ENCODE data around the gene GUCD1. TPM values are rescaled to one million over a fixed set of nuclear protein-coding genes. Genes with fewer than 3 reads are reported as not detected.
A peak's percentile ranks its signal among the peaks of the same experiment; 100 is the strongest.

GUCD1 gene
- polyA plus RNA-seq, 3 donors = 67.1 to 85.9 (median 72.5) TPM

DNA sequence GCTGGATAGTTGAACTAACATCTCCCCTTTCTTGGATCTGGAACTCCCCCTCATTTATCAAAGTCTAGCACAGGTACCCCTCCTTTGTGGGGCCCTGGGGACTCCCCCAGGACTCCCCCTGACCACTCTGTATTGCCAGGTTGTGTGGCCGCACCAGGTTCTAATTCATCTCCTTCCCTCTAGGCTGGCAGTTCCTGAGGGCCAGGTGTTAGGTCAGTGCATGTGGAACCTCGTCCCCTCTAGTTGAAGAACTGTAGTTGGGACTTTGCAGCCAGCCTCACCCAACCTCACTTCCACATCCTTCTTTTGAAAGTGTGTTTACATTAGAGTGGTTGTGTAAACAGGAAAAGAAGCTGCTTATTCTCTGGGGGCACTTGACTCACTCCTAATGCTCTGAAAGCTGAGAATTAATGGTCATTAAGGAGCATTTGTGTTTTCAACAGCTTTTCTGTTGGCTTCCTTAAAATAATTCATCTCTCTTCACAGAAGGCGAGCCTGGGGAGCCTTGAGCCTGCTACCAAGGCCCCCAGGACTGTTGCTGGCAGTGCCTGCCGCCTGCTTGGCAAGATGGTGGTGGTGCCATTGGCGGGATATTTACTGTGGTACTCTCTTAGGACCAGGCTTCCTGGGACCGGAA lies 48.0 kb downstream of the GUCD1 start:
- Histone ChIP-seq H3K4me3 (replicated peaks in 1 of 3; ENCODE audit: low read depth in 2 of 3, low read length in 3 of 3) (peak overlapping the region in 1 of 3 experiments; percentile 45), H3K9me3 (replicated peaks in 1 of 2; ENCODE audit: control insufficient read depth in 1 of 2, insufficient read depth in 1 of 2, low read length in 2 of 2) (no peaks in the 10 kb centered on the region), H3K27ac (ENCODE audit: low read depth in 1 of 2, low read length in 2 of 2) (peak overlapping the region; percentile 46 to 65), H2AFZ (ENCODE audit: insufficient read depth, low read depth, low read length, poor library complexity, severe bottlenecking) (peak overlapping the region; percentile 36), H3K27me3 (ENCODE audit: control insufficient read depth in 2 of 2, insufficient read depth in 2 of 2, low read length in 2 of 2) (no peaks in the 10 kb centered on the region), H3K4me1 (ENCODE audit: control insufficient read depth in 1 of 2, insufficient read depth in 2 of 2, low read length in 2 of 2) (peaks cover 89 to 97% of the 10 kb centered on the region in 2 donors), H3K36me3 (replicated peaks in 1 of 2; ENCODE audit: control insufficient read depth in 1 of 2, insufficient read depth in 2 of 2, low read length in 2 of 2) (no peaks in the 10 kb centered on the region), H3K9ac (ENCODE audit: insufficient read depth, low read length, poor library complexity, severe bottlenecking) (no peak overlapping the region), H4K20me1 (ENCODE audit: insufficient read depth, low read length) (no peaks in the 10 kb centered on the region), H3K79me2 (ENCODE audit: insufficient read depth, low read length) (no peaks in the 10 kb centered on the region), H3K4me2 (replicated peaks; ENCODE audit: extremely low read depth, low read length, poor library complexity, severe bottlenecking) (peak overlapping the region; percentile 64)
- intact Hi-C loops (cut with micrococcal nuclease) = no loop called here
- TF ChIP-seq, protein P1, sequence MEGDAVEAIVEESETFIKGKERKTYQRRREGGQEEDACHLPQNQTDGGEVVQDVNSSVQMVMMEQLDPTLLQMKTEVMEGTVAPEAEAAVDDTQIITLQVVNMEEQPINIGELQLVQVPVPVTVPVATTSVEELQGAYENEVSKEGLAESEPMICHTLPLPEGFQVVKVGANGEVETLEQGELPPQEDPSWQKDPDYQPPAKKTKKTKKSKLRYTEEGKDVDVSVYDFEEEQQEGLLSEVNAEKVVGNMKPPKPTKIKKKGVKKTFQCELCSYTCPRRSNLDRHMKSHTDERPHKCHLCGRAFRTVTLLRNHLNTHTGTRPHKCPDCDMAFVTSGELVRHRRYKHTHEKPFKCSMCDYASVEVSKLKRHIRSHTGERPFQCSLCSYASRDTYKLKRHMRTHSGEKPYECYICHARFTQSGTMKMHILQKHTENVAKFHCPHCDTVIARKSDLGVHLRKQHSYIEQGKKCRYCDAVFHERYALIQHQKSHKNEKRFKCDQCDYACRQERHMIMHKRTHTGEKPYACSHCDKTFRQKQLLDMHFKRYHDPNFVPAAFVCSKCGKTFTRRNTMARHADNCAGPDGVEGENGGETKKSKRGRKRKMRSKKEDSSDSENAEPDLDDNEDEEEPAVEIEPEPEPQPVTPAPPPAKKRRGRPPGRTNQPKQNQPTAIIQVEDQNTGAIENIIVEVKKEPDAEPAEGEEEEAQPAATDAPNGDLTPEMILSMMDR (IDR thresholded peaks at IDR 0.05) = no peak
- H3K4me1 Mint-ChIP-seq = peaks cover 96% of the 10 kb centered on the region
- peaks cover 6 to 8% of the 10 kb centered on the region in 2 donors for H3K36me3 Mint-ChIP-seq
- H3K27ac Mint-ChIP-seq = peak overlapping the region; percentile 87 to 99 (median 92)
- 10% methylated on average over 3 of the region's 6 CpGs for WGBS (ENCODE audit: insufficient coverage)
- H3K27me3 Mint-ChIP-seq (ENCODE audit: low read depth in 3 of 3) = peaks cover 0 to 5% (median 5%) of the 10 kb centered on the region in 3 donors
- H3K4me3 Mint-ChIP-seq = peak overlapping the region; percentile 35 to 64
- peaks cover 0 to 3% (median 1%) of the 10 kb centered on the region in 7 donors for H3K9me3 Mint-ChIP-seq
- peak; percentile 51 to 80 (median 79) for DNase-seq

DNA sequence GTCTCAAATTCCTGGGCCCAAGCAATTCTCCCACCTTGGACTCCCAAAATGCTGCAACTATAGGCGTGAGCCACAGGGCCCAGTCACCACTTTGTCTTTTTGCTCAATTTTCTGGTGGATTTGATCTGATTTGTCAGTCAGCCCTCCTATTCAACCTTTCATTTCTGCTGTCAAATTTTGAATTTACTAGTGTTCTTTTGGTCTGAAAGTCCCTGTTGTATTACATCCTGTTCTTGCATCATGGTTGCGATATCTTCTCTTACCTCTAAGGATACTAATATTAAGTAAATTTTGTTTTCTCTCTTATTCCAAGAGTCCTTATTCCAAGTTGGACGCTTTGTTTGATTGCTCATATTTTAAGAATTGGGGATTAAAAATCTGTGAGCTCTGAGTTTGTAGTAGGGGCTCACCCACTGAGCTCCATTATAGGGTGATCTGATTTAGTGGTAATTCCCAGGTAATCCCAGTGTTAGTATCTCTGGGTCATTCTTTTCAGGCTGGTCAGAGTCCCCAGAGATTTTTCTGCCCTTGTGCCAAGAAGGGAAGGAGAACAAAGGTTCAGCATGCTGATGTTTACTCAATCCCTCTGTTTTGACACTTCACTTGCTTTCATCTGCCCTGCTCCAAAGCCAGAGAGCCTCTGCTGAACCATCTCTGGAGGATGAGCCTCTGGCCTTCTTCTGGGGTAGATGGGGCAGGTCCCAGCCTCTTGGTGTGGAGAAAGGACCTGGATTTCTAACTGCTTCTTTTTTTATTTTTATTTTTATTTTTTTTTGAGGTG lies 49.8 kb downstream of the GUCD1 start:
- H3K9me3 ChIP-seq (replicated peaks in 1 of 2; ENCODE audit: control insufficient read depth in 1 of 2, insufficient read depth in 1 of 2, low read length in 2 of 2) = no peaks in the 10 kb centered on the region
- H3K36me3 ChIP-seq (replicated peaks in 1 of 2; ENCODE audit: control insufficient read depth in 1 of 2, insufficient read depth in 2 of 2, low read length in 2 of 2) = no peaks in the 10 kb centered on the region
- 78% methylated on average over 1 of the region's 3 CpGs for WGBS (ENCODE audit: insufficient coverage)
- H4K20me1 ChIP-seq (ENCODE audit: insufficient read depth, low read length) = no peaks in the 10 kb centered on the region
- Mint-ChIP-seq H3K36me3 (peaks cover 7 to 8% of the 10 kb centered on the region in 2 donors), H3K27me3 (ENCODE audit: low read depth in 3 of 3) (peaks cover 2 to 5% (median 3%) of the 10 kb centered on the region in 3 donors), H3K4me3 (no peak overlapping the region), H3K27ac (peak overlapping the region; percentile 75 to 99 (median 93)), H3K9me3 (peaks cover 0 to 3% (median 1%) of the 10 kb centered on the region in 7 donors), H3K4me1 (peaks cover 78% of the 10 kb centered on the region)
- H3K79me2 ChIP-seq (ENCODE audit: insufficient read depth, low read length) = no peaks in the 10 kb centered on the region
- TF ChIP-seq, protein P1 (IDR thresholded peaks at IDR 0.05) = no peak
- intact Hi-C loops (cut with micrococcal nuclease) = loop anchor here (5.0 kb wide), 2 partner anchors 38 to 83 kb away; no protein-coding TSS in a partner anchor
- H3K27ac ChIP-seq (ENCODE audit: low read depth in 1 of 2, low read length in 2 of 2) = peak overlapping the region in 1 of 2 donors; percentile 79
- H3K4me2 ChIP-seq (replicated peaks; ENCODE audit: extremely low read depth, low read length, poor library complexity, severe bottlenecking) = peak overlapping the region; percentile 20
- H3K9ac ChIP-seq (ENCODE audit: insufficient read depth, low read length, poor library complexity, severe bottlenecking) = no peak overlapping the region
- peak overlapping the region in 1 of 3 experiments; percentile 13 for H3K4me3 ChIP-seq (replicated peaks in 1 of 3; ENCODE audit: low read depth in 2 of 3, low read length in 3 of 3)
- no peak overlapping the region for H2AFZ ChIP-seq (ENCODE audit: insufficient read depth, low read depth, low read length, poor library complexity, severe bottlenecking)
- no peaks in the 10 kb centered on the region for H3K27me3 ChIP-seq (ENCODE audit: control insufficient read depth in 2 of 2, insufficient read depth in 2 of 2, low read length in 2 of 2)
- peak in 2 of 3 donors; percentile 42 to 66 for DNase-seq
- H3K4me1 ChIP-seq (ENCODE audit: control insufficient read depth in 1 of 2, insufficient read depth in 2 of 2, low read length in 2 of 2) = peaks cover 73 to 80% of the 10 kb centered on the region in 2 donors

All from CD14-positive monocyte (primary cell).